Ishikawa (cell line): ENCODE results near the gene ANKMY2.

Experiments
- CEBPB ChIP-seq: IDR thresholded peaks from 2 replicates; pipeline ENCODE4 v1.6.1; 2012
- CREB1 ChIP-seq: IDR thresholded peaks from 2 replicates; pipeline ENCODE4 v1.6.1; 2012; ENCODE audit warnings: low read depth
- EGR1 ChIP-seq: IDR thresholded peaks from 2 replicates; pipeline ENCODE4 v1.6.1; 2012
- EP300 ChIP-seq: IDR thresholded peaks from 2 replicates; pipeline ENCODE4 v1.6.1; 2012; ENCODE audit warnings: borderline replicate concordance
- FOXM1 ChIP-seq: IDR thresholded peaks from 2 replicates; pipeline ENCODE4 v1.6.1; 2012; ENCODE audit warnings: low read depth, borderline replicate concordance
- MAX ChIP-seq: IDR thresholded peaks from 2 replicates; pipeline ENCODE4 v1.6.1; 2012
- NFIC ChIP-seq: IDR thresholded peaks from 2 replicates; pipeline ENCODE4 v1.6.1; 2012
- RAD21 ChIP-seq: IDR thresholded peaks from 2 replicates; pipeline ENCODE4 v1.6.1; 2012; ENCODE audit warnings: low read depth
- REST ChIP-seq: IDR thresholded peaks from 2 replicates; pipeline ENCODE4 v1.6.1; 2012; ENCODE audit warnings: low read depth, mild to moderate bottlenecking
- TAF1 ChIP-seq: IDR thresholded peaks from 2 replicates; pipeline ENCODE4 v1.6.1; 2012; ENCODE audit warnings: low read depth, mild to moderate bottlenecking
- TCF12 ChIP-seq: IDR thresholded peaks from 2 replicates; pipeline ENCODE4 v1.6.1; 2012; ENCODE audit warnings: low read depth
- TEAD4 ChIP-seq: IDR thresholded peaks from 2 replicates; pipeline ENCODE4 v1.6.1; 2012
- USF1 ChIP-seq: IDR thresholded peaks from 2 replicates; pipeline ENCODE4 v1.6.1; 2012
- YY1 ChIP-seq: IDR thresholded peaks from 2 replicates; pipeline ENCODE4 v1.6.1; 2012; ENCODE audit warnings: low read depth
- ZBTB7A ChIP-seq: IDR thresholded peaks from 2 replicates; pipeline ENCODE4 v1.6.1; 2012; ENCODE audit warnings: low read depth

ANKMY2 gene

GRCh38 chr7:16675277-16675676 is 29.7 kb upstream of the ANKMY2 start:
- no peak for TF ChIP-seq MAX
- no peak for TF ChIP-seq TCF12
- no peak for TF ChIP-seq YY1
- TF ChIP-seq EGR1, result no peak
- no peak for TF ChIP-seq REST
- no peak for TF ChIP-seq CREB1
- no peak for TF ChIP-seq RAD21
- no peak for TF ChIP-seq EP300
- TF ChIP-seq USF1, result no peak
- TF ChIP-seq ZBTB7A, result no peak
- TF ChIP-seq CEBPB, result no peak
- TF ChIP-seq FOXM1, result no peak
- no peak for TF ChIP-seq NFIC
- TF ChIP-seq TAF1, result no peak

GRCh38 chr7:16671811-16672210 is 26.3 kb upstream of the ANKMY2 start:
- TF ChIP-seq REST (no peak), USF1 (no peak), RAD21 (no peak), FOXM1 (no peak), YY1 (no peak), CEBPB (no peak), ZBTB7A (no peak)

GRCh38 chr7:16670731-16671344 is 25.3 kb upstream of the ANKMY2 start:
- no peak for TF ChIP-seq YY1
- TF ChIP-seq EP300, result no peak
- no peak for TF ChIP-seq TAF1
- no peak for TF ChIP-seq MAX
- no peak for TF ChIP-seq NFIC
- no peak for TF ChIP-seq FOXM1
- TF ChIP-seq TCF12, result no peak
- TF ChIP-seq TEAD4, result no peak
- no peak for TF ChIP-seq ZBTB7A
- no peak for TF ChIP-seq CREB1
- no peak for TF ChIP-seq REST
- TF ChIP-seq USF1, result no peak
- TF ChIP-seq EGR1, result no peak
- no peak for TF ChIP-seq CEBPB

- no peak for TF ChIP-seq TAF1
- TF ChIP-seq CEBPB, result no peak
- no peak for TF ChIP-seq USF1
- TF ChIP-seq TCF12, result no peak
- TF ChIP-seq ZBTB7A, result no peak
- TF ChIP-seq EP300, result no peak
These were observed 24.5 kb upstream of the ANKMY2 start for GRCh38 chr7:16670021-16670420.
